Peyer's patch (tissue), 4 donors: ENCODE measurements around the gene MAP1LC3A.

Experiments used
- POLR2A ChIP-seq, 2 donors: fragments of 450-650 bp; IDR thresholded peaks; one replicate each; pipeline ENCODE4 v1.5.1; 2017; ENCODE audit warnings: antibody characterized with exemption in 2 of 2, mild to moderate bottlenecking in 2 of 2, moderate library complexity in 2 of 2
- TF ChIP-seq, protein P1 (sequence below), 6 experiments: fragments of 450-650 bp in 4 of 6; fragments of 200-600 bp in 2 of 6; sonication (generic) in 1 of 6; IDR thresholded peaks; one replicate each; pipeline ENCODE4 v1.5.1; 2017 to 2019; ENCODE audit warnings: antibody characterized with exemption in 6 of 6, mild to moderate bottlenecking in 3 of 6, moderate library complexity in 1 of 6

DNA sequence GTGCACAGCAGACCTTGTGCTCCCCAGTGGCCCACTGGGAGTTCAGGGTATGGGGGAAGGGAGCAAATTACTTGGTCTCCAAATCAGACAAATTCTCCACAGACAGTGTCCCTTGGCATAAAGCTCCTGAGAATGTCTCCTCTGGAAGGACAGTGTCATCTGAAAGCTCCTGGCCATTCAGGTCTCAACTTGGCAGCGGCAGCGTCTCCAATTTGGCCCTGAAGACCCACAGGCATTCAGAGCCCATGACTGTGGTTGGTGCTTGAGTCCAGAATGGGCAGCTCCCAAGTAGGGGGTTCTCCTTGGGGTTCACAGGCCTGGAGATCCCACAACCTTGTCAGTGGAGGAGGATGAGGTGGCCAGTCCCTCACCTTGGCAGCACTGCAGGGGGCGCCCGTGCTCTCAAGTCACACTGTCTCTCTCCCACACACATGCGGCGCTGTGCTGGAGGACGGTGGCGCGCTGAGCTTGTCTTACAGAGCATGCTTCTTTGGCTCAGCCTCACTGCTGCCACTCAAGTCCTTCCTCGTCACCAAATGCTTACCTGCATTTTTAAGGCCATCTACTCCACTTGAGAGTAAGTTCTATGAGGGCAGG lies 21.6 kb upstream of the MAP1LC3A start:
- TF ChIP-seq, protein P1, sequence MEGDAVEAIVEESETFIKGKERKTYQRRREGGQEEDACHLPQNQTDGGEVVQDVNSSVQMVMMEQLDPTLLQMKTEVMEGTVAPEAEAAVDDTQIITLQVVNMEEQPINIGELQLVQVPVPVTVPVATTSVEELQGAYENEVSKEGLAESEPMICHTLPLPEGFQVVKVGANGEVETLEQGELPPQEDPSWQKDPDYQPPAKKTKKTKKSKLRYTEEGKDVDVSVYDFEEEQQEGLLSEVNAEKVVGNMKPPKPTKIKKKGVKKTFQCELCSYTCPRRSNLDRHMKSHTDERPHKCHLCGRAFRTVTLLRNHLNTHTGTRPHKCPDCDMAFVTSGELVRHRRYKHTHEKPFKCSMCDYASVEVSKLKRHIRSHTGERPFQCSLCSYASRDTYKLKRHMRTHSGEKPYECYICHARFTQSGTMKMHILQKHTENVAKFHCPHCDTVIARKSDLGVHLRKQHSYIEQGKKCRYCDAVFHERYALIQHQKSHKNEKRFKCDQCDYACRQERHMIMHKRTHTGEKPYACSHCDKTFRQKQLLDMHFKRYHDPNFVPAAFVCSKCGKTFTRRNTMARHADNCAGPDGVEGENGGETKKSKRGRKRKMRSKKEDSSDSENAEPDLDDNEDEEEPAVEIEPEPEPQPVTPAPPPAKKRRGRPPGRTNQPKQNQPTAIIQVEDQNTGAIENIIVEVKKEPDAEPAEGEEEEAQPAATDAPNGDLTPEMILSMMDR (IDR thresholded peaks at IDR 0.05), result peak in 4 of 6 experiments; percentile 26 to 40 (median 34)
- TF ChIP-seq POLR2A (IDR thresholded peaks at IDR 0.05), result no peak
